ENCODE data around the gene FGD4. TPM values are rescaled to one million over a fixed set of nuclear protein-coding genes. Genes with fewer than 3 reads are reported as not detected.
A peak's percentile ranks its signal among the peaks of the same experiment; 100 is the strongest.

The FGD4 gene
- total and polyA plus RNA-seq, 2 of the 4 experiments (the other 2 are of a cell fraction) = 2.1 to 8.8 TPM

GRCh38 chr12:32542428-32543229 is 143.3 kb downstream of the FGD4 start:
- no peaks in the 10 kb centered on the region for H3K9me3 ChIP-seq (ENCODE audit: control insufficient read depth, insufficient read depth, low read length)
- no peak overlapping the region for H3K9ac ChIP-seq (ENCODE audit: low read depth, low read length)
- H3K36me3 ChIP-seq (ENCODE audit: control insufficient read depth, insufficient read depth, low read length) = peaks cover 3% of the 10 kb centered on the region; the same call in 1 of the 2 replicates
- intact Hi-C loops (cut with micrococcal nuclease) = no loop called here
- H2AK9ac ChIP-seq (replicated peaks; ENCODE audit: low read depth, low read length, poor library complexity) = no peak overlapping the region
- peaks cover 24 to 63% of the 10 kb centered on the region in 2 experiments for H3K79me1 ChIP-seq (ENCODE audit: low read depth in 1 of 2, low read length in 2 of 2)
- peaks cover 7% of the 10 kb centered on the region for H3K4me1 ChIP-seq (ENCODE audit: control insufficient read depth, insufficient read depth, low read length)
- peaks cover 16% of the 10 kb centered on the region for H3K9me1 ChIP-seq (ENCODE audit: insufficient read depth, low read length)
- no peak overlapping the region for H3K14ac ChIP-seq (replicated peaks; ENCODE audit: low read depth, low read length)
- BruUV-seq (replicated peaks) = no TSS peak
- H3K56ac ChIP-seq (ENCODE audit: extremely low read depth, insufficient read depth, low read length) = no peak overlapping the region
- peaks cover 61% of the 10 kb centered on the region; the same call in 1 of the 2 replicates for H4K20me1 ChIP-seq (ENCODE audit: insufficient read depth, low read length)
- H2AK5ac ChIP-seq (ENCODE audit: low read depth, low read length) = no peak overlapping the region
- no CpG with 5 or more reads among the region's 6 CpGs for WGBS, 2 experiments (ENCODE audit: extremely low coverage in 2 of 2, insufficient read length in 1 of 2)
- H4K91ac ChIP-seq (ENCODE audit: insufficient read depth, low read depth, low read length) = no peak overlapping the region
- no peak overlapping the region; the same call in 1 of the 2 replicates for H3K18ac ChIP-seq (ENCODE audit: low read depth, low read length)
- no peaks in the 10 kb centered on the region for H3K27me3 ChIP-seq (ENCODE audit: control insufficient read depth, insufficient read depth, low read length)
- H4K8ac ChIP-seq (ENCODE audit: low read depth in 2 of 2, low read length in 2 of 2) = no peak overlapping the region
- H2BK120ac ChIP-seq (ENCODE audit: low read depth, low read length) = no peak overlapping the region
- dilution Hi-C loops (cut with HindIII; ENCODE audit: low sequenced_read_pairs, unreplicated experiment) = no loop called here
- H2BK20ac ChIP-seq (ENCODE audit: low read depth, low read length) = no peak overlapping the region
- H4K5ac ChIP-seq (ENCODE audit: low read depth, low read length) = no peak overlapping the region
- ATAC-seq (ENCODE audit: low read depth) (no peak), DNase-seq (no peak)
- no peak overlapping the region for H3K4ac ChIP-seq (ENCODE audit: low read depth, low read length)
- H3K27ac ChIP-seq (ENCODE audit: insufficient read depth, low read length) = no peak overlapping the region
- H3K23ac ChIP-seq (ENCODE audit: low read depth, low read length) = 0 out of 2 replicates have a peak overlapping the region, but pooled peaks have one; percentile 65
- in situ Hi-C loops (cut with MboI; ENCODE audit: low sequenced_read_pairs) = no loop called here
- TF ChIP-seq RFX5 (IDR thresholded peaks at IDR 0.05; ENCODE audit: low read depth, low read length) (no peak), RAD21 (IDR thresholded peaks at IDR 0.05; ENCODE audit: low read length) (no peak), MXI1 (IDR thresholded peaks at IDR 0.05; ENCODE audit: borderline replicate concordance, low read depth, low read length) (no peak), SMC3 (IDR thresholded peaks at IDR 0.05; ENCODE audit: low read depth, low read length) (no peak), CEBPB (IDR thresholded peaks at IDR 0.05; ENCODE audit: low read depth, low read length) (no peak), USF2 (IDR thresholded peaks at IDR 0.05; ENCODE audit: low read depth, low read length) (no peak), NFE2L2 (IDR thresholded peaks at IDR 0.05; ENCODE audit: low read depth, low read length) (no peak), FOS (IDR thresholded peaks at IDR 0.05; ENCODE audit: low read depth, low read length) (no peak), MAZ (IDR thresholded peaks at IDR 0.05; ENCODE audit: borderline replicate concordance, low read depth, low read length) (no peak), CHD1 (IDR thresholded peaks at IDR 0.05; ENCODE audit: low read depth, low read length) (no peak), CTCF (conservative IDR thresholded peaks at IDR 0.05; ENCODE audit: low read depth, low read length) (no peak), MAFK (IDR thresholded peaks at IDR 0.05; ENCODE audit: low read depth, low read length) (no peak), BHLHE40 (IDR thresholded peaks at IDR 0.05; ENCODE audit: low read depth, low read length) (no peak)
- ChIA-PET POLR2A (ENCODE audit: unreplicated experiment) (no interaction called here), CTCF (no interaction called here)
- no peak overlapping the region for H2BK5ac ChIP-seq (ENCODE audit: low read depth, low read length, poor library complexity, severe bottlenecking)
- no peak overlapping the region for H2AFZ ChIP-seq (replicated peaks; ENCODE audit: low read length, poor library complexity)
- no peak overlapping the region for H2BK15ac ChIP-seq (ENCODE audit: low read depth, low read length)
- no peak overlapping the region for H3K4me2 ChIP-seq (ENCODE audit: low read depth, low read length)
- no peak overlapping the region for H3K4me3 ChIP-seq (ENCODE audit: insufficient read depth, low read depth, low read length)

Measured in IMR-90 (cell line).